ENCODE data around the gene MTURN. TPM values are rescaled to one million over a fixed set of nuclear protein-coding genes. Genes with fewer than 3 reads are reported as not detected.
A peak's percentile ranks its signal among the peaks of the same experiment; 100 is the strongest.

MTURN gene
- total RNA-seq, 2 donors from 2014 or later: 4.0 to 6.4 TPM

GRCh38 chr7:30145426-30145970, 10.7 kb downstream of the MTURN start:
- no peaks in the 10 kb centered on the region for H3K9me3 Mint-ChIP-seq
- no peaks in the 10 kb centered on the region for H3K36me3 Mint-ChIP-seq (ENCODE audit: low read depth)
- H3K4me3 Mint-ChIP-seq: no peak overlapping the region
- no peak overlapping the region for H3K27ac Mint-ChIP-seq
- no peaks in the 10 kb centered on the region for H3K27me3 Mint-ChIP-seq
- no peak for ATAC-seq (replicated peaks)
- H3K4me1 Mint-ChIP-seq: peaks cover 2% of the 10 kb centered on the region

- ATAC-seq (replicated peaks): peak; percentile 31
- Mint-ChIP-seq H3K9me3 (no peaks in the 10 kb centered on the region), H3K27ac (no peak overlapping the region), H3K36me3 (ENCODE audit: low read depth) (no peaks in the 10 kb centered on the region), H3K4me3 (no peak overlapping the region), H3K27me3 (no peaks in the 10 kb centered on the region), H3K4me1 (no peaks in the 10 kb centered on the region)
These were observed 11.4 kb downstream of the MTURN start for GRCh38 chr7:30146127-30146612.

DNA sequence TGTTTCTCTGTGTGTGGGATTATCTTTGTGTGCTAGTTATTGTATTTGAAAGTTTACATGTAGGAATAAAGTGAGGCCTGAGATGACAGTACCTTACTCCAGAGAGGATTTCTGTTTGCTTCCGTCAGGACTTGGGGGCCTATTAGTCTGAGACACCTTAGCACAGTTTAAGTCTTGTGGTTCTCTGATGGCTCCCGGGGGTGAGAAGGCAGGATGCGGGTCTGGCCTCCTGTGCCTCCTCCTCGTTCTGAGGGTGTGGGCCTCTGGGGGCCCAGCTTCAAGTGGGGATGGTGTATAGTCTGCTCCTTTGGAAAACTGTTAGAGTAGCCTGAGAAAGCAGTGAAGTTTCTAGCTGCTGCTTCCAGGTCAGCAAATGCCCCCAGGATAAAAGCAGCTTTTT, 12.4 kb downstream of the MTURN start:
- no peaks in the 10 kb centered on the region for H3K36me3 Mint-ChIP-seq (ENCODE audit: low read depth)
- no peaks in the 10 kb centered on the region for H3K9me3 Mint-ChIP-seq
- no peak overlapping the region for H3K4me3 Mint-ChIP-seq
- ATAC-seq (replicated peaks): no peak
- H3K27ac Mint-ChIP-seq: no peak overlapping the region
- H3K27me3 Mint-ChIP-seq: no peaks in the 10 kb centered on the region
- H3K4me1 Mint-ChIP-seq: no peaks in the 10 kb centered on the region

DNA sequence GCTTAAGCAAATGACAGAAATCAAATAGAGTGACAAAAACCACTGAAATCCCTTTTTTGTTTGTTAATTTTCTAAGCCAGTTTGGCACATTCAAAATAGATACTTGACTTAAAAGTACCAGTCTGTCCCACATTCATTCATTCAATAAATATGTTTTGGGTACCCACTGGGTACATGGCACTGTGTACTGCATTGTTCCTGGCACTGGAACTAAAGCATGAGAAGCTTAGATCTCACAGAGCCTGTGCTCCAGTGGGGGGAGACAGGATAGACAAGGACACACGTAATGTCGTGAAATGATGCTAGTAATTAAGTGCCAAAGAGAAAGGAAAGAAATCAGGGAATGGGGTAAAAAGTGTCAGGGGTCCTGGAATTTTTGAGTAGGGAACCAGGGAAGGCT, 13.0 kb downstream of the MTURN start:
- H3K36me3 Mint-ChIP-seq (ENCODE audit: low read depth): no peaks in the 10 kb centered on the region
- no peaks in the 10 kb centered on the region for H3K27me3 Mint-ChIP-seq
- no peaks in the 10 kb centered on the region for H3K9me3 Mint-ChIP-seq
- H3K4me3 Mint-ChIP-seq: no peak overlapping the region
- H3K27ac Mint-ChIP-seq: no peak overlapping the region
- H3K4me1 Mint-ChIP-seq: no peaks in the 10 kb centered on the region
- ATAC-seq (replicated peaks): peak; percentile 4

DNA sequence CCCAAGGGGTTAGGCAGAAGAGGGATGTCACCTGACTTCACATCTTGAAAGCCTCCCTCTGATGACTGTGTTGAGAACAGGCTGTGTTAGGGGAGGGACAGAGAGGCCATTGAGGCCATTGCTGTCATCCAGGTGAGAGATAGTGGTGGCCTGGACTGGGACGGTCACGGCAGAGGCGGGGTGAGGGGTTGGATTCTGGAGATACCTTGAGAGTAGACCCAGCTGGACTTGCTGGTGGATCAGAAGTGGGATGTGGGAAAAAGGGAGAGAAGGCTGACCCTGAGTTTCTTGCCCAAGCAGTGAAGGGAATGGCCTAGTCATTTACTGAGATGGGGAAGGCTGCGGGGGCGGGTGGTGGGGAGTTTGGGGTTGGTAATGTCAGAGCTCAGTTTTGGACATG, 13.6 kb downstream of the MTURN start:
- no peak overlapping the region for H3K27ac Mint-ChIP-seq
- H3K36me3 Mint-ChIP-seq (ENCODE audit: low read depth): no peaks in the 10 kb centered on the region
- no peak overlapping the region for H3K4me3 Mint-ChIP-seq
- no peaks in the 10 kb centered on the region for H3K9me3 Mint-ChIP-seq
- H3K4me1 Mint-ChIP-seq: no peaks in the 10 kb centered on the region
- no peaks in the 10 kb centered on the region for H3K27me3 Mint-ChIP-seq
- ATAC-seq (replicated peaks): peak; percentile 28

GRCh38 chr7:30148951-30149459, 14.2 kb downstream of the MTURN start:
- Mint-ChIP-seq H3K4me1 (no peaks in the 10 kb centered on the region), H3K36me3 (ENCODE audit: low read depth) (no peaks in the 10 kb centered on the region), H3K9me3 (no peaks in the 10 kb centered on the region), H3K4me3 (no peak overlapping the region), H3K27ac (no peak overlapping the region), H3K27me3 (no peaks in the 10 kb centered on the region)
- ATAC-seq (replicated peaks): peak; percentile 61

- no peaks in the 10 kb centered on the region for H3K4me1 Mint-ChIP-seq
- H3K36me3 Mint-ChIP-seq (ENCODE audit: low read depth): no peaks in the 10 kb centered on the region
- no peaks in the 10 kb centered on the region for H3K27me3 Mint-ChIP-seq
- no peak overlapping the region for H3K4me3 Mint-ChIP-seq
- no peak for ATAC-seq (replicated peaks)
- H3K9me3 Mint-ChIP-seq: no peaks in the 10 kb centered on the region
- H3K27ac Mint-ChIP-seq: no peak overlapping the region
These were observed 15.0 kb downstream of the MTURN start for GRCh38 chr7:30149640-30150272.

GRCh38 chr7:30150711-30151110, 15.9 kb downstream of the MTURN start:
- no peak overlapping the region for H3K27ac Mint-ChIP-seq
- no peak for ATAC-seq (replicated peaks)
- H3K36me3 Mint-ChIP-seq (ENCODE audit: low read depth): no peaks in the 10 kb centered on the region
- no peak overlapping the region for H3K4me3 Mint-ChIP-seq
- H3K27me3 Mint-ChIP-seq: no peaks in the 10 kb centered on the region
- H3K4me1 Mint-ChIP-seq: no peaks in the 10 kb centered on the region
- H3K9me3 Mint-ChIP-seq: no peaks in the 10 kb centered on the region

- no peak for ATAC-seq (replicated peaks)
- Mint-ChIP-seq H3K36me3 (ENCODE audit: low read depth) (no peaks in the 10 kb centered on the region), H3K27ac (no peak overlapping the region), H3K4me1 (no peaks in the 10 kb centered on the region), H3K9me3 (no peaks in the 10 kb centered on the region), H3K27me3 (no peaks in the 10 kb centered on the region), H3K4me3 (no peak overlapping the region)
These were observed 19.4 kb downstream of the MTURN start for GRCh38 chr7:30154111-30154587.

DNA sequence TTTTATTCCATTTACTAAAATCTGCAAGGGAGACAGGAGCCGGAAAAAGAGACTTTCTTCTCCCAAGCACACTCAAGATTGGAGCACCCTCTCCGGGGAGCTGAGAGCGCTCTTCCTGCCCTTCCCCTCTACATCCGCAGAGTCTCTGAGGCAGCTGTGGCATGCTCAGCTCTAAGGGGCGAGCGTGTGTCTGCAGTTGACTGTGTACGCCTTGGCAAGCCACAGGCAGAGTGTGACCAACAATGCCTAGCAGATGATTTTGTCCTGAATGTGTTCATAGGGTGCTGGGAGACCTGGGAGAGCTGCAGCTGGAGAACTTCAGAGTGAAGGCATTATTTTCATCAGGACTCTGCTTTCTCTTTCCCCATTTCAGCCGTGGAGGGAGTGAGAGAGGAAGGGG, 20.7 kb downstream of the MTURN start:
- Mint-ChIP-seq H3K36me3 (ENCODE audit: low read depth) (no peaks in the 10 kb centered on the region), H3K9me3 (no peaks in the 10 kb centered on the region), H3K27ac (no peak overlapping the region), H3K4me3 (no peak overlapping the region), H3K27me3 (no peaks in the 10 kb centered on the region), H3K4me1 (no peaks in the 10 kb centered on the region)
- ATAC-seq (replicated peaks): no peak

GRCh38 chr7:30157204-30157603, 22.4 kb downstream of the MTURN start:
- H3K27me3 Mint-ChIP-seq: no peaks in the 10 kb centered on the region
- H3K36me3 Mint-ChIP-seq (ENCODE audit: low read depth): no peaks in the 10 kb centered on the region
- H3K9me3 Mint-ChIP-seq: no peaks in the 10 kb centered on the region
- peak overlapping the region; percentile 23 for H3K4me3 Mint-ChIP-seq
- ATAC-seq (replicated peaks): peak; percentile 32
- H3K4me1 Mint-ChIP-seq: no peaks in the 10 kb centered on the region
- H3K27ac Mint-ChIP-seq: no peak overlapping the region

DNA sequence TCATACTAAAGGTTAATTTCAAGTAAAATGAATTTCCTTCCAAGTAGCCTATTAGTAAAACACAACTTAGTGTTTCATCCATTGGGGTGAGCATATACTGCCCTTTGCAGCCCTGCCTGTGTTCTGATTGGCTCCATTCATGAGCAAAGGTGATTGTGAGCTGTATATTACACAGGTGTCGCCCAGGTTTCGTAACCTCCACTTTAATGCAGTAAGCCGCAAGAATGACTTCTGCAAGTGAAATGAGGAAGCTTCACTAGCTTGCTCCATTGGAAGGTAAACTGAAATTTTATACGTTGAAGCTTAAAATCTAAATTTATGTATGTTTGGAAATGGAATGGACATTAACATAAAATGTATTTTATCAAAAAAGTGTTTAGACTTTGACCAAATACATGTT, 24.4 kb downstream of the MTURN start:
- H3K27ac Mint-ChIP-seq: no peak overlapping the region
- no peak overlapping the region for H3K4me3 Mint-ChIP-seq
- ATAC-seq (replicated peaks): no peak
- H3K4me1 Mint-ChIP-seq: peaks cover 5% of the 10 kb centered on the region
- no peaks in the 10 kb centered on the region for H3K27me3 Mint-ChIP-seq
- H3K36me3 Mint-ChIP-seq (ENCODE audit: low read depth): no peaks in the 10 kb centered on the region
- no peaks in the 10 kb centered on the region for H3K9me3 Mint-ChIP-seq

- H3K27ac Mint-ChIP-seq: no peak overlapping the region
- ATAC-seq (replicated peaks): peak; percentile 41
These were observed 24.9 kb downstream of the MTURN start for GRCh38 chr7:30159698-30160143.

DNA sequence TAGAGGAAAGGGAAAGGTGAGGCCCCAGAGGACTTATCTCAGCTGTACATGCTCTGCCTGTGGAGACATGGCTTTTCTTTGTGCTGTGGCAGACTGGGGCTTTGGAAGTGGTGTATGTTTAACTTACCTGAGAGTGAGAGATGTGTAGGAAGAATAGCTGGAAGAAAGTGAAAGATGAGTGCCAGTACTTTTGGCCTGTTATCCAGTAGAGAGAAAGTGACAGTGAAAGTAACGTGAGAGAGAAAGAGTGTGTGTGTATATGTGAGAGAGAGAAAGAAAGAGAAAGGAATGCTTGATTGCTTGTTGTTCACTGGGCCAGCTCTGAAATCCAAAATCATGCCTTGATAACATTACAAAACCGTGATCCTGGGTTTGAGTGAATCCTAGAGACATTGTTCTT, 25.5 kb downstream of the MTURN start:
- ATAC-seq (replicated peaks): no peak
- Mint-ChIP-seq H3K4me3 (no peak overlapping the region), H3K4me1 (peaks cover 5% of the 10 kb centered on the region), H3K9me3 (no peaks in the 10 kb centered on the region), H3K27ac (no peak overlapping the region), H3K36me3 (ENCODE audit: low read depth) (no peaks in the 10 kb centered on the region), H3K27me3 (no peaks in the 10 kb centered on the region)

More at GRCh38 chr7:30159698-30160143, 24.9 kb downstream of the MTURN start:
- no peaks in the 10 kb centered on the region for H3K27me3 Mint-ChIP-seq
- H3K9me3 Mint-ChIP-seq: no peaks in the 10 kb centered on the region
- no peak overlapping the region for H3K4me3 Mint-ChIP-seq
- H3K4me1 Mint-ChIP-seq: peaks cover 5% of the 10 kb centered on the region
- no peaks in the 10 kb centered on the region for H3K36me3 Mint-ChIP-seq (ENCODE audit: low read depth)

GRCh38 chr7:30162133-30162532, 27.3 kb downstream of the MTURN start:
- Mint-ChIP-seq H3K4me1 (peaks cover 5% of the 10 kb centered on the region), H3K9me3 (no peaks in the 10 kb centered on the region), H3K4me3 (peak overlapping the region; percentile 37), H3K36me3 (ENCODE audit: low read depth) (no peaks in the 10 kb centered on the region), H3K27ac (no peak overlapping the region), H3K27me3 (no peaks in the 10 kb centered on the region)
- no peak for ATAC-seq (replicated peaks)

All from activated T-helper 17 cell treated with anti-CD3 and anti-CD28 coated beads, Interleukin-2, amount 50 U/mL, for 72 hours (primary cell).